ENCODE measurements around the gene CASP3. TPM values are rescaled to one million over a fixed set of nuclear protein-coding genes. Genes with fewer than 3 reads are reported as not detected.

The CASP3 gene
- total RNA-seq, 1 experiment from 2014 or later, result 11.4 TPM

DNA sequence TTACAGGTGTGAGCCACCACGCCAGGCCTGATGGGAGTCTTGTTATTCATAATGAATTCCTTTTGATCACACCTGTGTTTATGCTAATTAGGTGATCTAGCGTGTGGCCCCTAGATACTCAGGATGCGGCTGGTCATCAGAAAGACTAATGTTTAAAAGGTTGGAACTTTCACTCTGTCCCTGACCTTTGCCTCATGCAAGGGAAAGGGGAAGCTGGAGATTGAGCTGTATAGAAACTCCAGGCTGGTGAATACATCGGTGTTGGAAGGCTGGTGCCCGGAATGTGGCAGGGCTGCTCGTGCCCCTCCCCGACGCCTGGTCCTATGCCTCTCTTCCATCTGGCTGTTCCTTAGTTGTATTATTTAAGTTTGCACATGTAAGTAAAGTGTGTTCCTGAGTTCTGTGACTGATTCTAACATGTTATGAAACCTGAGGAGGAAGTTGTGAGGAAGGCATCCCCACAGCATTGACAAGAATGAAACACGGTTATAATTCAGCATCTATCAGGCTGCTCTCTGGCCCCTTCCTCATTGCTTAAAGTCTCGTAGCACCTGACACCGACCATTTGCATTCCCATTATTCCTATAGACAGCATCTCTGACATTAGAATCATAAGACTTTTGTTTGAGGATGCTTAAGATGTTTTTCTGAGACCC lies 28.9 kb downstream of the CASP3 start:
- ChIA-PET RAD21 (ENCODE audit: low non-redundant PET in 1 of 2, low total read pairs in 2 of 2, uncharacterized antibody in 2 of 2, unreplicated experiment in 2 of 2) (no interaction called here), CTCF (no interaction called here), POLR2A (no interaction called here)
- Histone ChIP-seq H2AFZ (ENCODE audit: low read depth, low read length, poor library complexity, severe bottlenecking) (no peak overlapping the region), H3K27ac (ENCODE audit: low read depth, low read length) (no peak overlapping the region), H3K79me2 (ENCODE audit: insufficient read depth, low read length) (no peaks in the 10 kb centered on the region), H3K9me3 (ENCODE audit: control insufficient read depth in 1 of 2, insufficient read depth in 1 of 2, low read depth in 1 of 2, low read length in 2 of 2) (no peaks in the 10 kb centered on the region), H3K4me3 (replicated peaks in 1 of 2; ENCODE audit: low read depth in 1 of 2, low read length in 2 of 2) (no peak overlapping the region), H3K4me1 (ENCODE audit: control insufficient read depth in 1 of 2, insufficient read depth in 2 of 2, low read length in 2 of 2) (no peaks in the 10 kb centered on the region), H3K9ac (ENCODE audit: low read length) (no peak overlapping the region), H3K9me2 (ENCODE audit: insufficient read depth) (no peaks in the 10 kb centered on the region), H3K36me3 (ENCODE audit: control insufficient read depth in 1 of 2, insufficient read depth in 2 of 2, low read length in 2 of 2) (no peaks in the 10 kb centered on the region), H3K27me3 (ENCODE audit: insufficient read depth, low read length) (no peaks in the 10 kb centered on the region), H4K20me1 (ENCODE audit: insufficient read depth) (no peaks in the 10 kb centered on the region), H3K4me2 (ENCODE audit: low read length) (no peak overlapping the region)
- DNase-seq (ENCODE audit: low read depth, low spot score) (no peak), ATAC-seq (no peak)
- BruUV-seq (replicated peaks), result no TSS peak
- intact Hi-C loops (cut with micrococcal nuclease), result no loop called here
- TF ChIP-seq, protein P1, sequence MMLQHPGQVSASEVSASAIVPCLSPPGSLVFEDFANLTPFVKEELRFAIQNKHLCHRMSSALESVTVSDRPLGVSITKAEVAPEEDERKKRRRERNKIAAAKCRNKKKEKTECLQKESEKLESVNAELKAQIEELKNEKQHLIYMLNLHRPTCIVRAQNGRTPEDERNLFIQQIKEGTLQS (IDR thresholded peaks at IDR 0.05), result no peak

DNA sequence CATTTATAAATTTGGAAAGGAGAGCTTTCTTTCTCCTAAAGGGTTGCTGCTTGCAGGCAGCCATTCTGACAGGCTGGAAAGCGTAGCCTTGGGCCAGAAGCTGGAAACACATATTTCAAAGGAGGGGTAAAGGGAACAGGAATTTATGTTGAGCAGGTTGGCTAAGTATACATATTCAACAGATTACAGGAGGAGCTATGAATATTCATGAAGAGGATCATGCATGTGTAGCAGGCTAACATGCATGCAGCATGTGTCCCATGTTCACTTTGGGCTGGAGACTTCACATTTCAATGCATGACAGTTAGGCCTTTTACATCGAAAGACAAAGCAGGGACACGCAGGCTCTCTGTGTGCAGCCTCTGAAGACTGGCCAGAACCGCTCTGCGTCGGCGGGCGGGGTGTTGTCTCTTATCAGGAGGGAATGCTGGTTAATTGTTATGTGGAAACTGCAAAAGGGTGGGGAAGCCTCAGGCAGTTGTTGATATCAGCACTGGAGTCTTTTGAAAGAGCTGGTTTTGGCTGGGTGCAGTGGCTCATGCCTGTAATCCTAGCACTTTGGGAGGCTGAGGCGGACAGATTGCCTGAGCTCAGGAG lies 31.5 kb downstream of the CASP3 start:
- Histone ChIP-seq H3K9me2 (ENCODE audit: insufficient read depth) (no peaks in the 10 kb centered on the region), H3K4me2 (ENCODE audit: low read length) (no peak overlapping the region), H2AFZ (ENCODE audit: low read depth, low read length, poor library complexity, severe bottlenecking) (no peak overlapping the region), H3K4me1 (ENCODE audit: control insufficient read depth in 1 of 2, insufficient read depth in 2 of 2, low read length in 2 of 2) (no peaks in the 10 kb centered on the region), H3K27ac (ENCODE audit: low read depth, low read length) (no peak overlapping the region), H3K9ac (ENCODE audit: low read length) (no peak overlapping the region), H3K9me3 (ENCODE audit: control insufficient read depth in 1 of 2, insufficient read depth in 1 of 2, low read depth in 1 of 2, low read length in 2 of 2) (no peaks in the 10 kb centered on the region), H3K27me3 (ENCODE audit: insufficient read depth, low read length) (no peaks in the 10 kb centered on the region), H3K79me2 (ENCODE audit: insufficient read depth, low read length) (no peaks in the 10 kb centered on the region), H3K4me3 (replicated peaks in 1 of 2; ENCODE audit: low read depth in 1 of 2, low read length in 2 of 2) (no peak overlapping the region), H4K20me1 (ENCODE audit: insufficient read depth) (no peaks in the 10 kb centered on the region), H3K36me3 (ENCODE audit: control insufficient read depth in 1 of 2, insufficient read depth in 2 of 2, low read length in 2 of 2) (no peaks in the 10 kb centered on the region)
- no TSS peak for BruUV-seq (replicated peaks)
- ChIA-PET RAD21 (ENCODE audit: low non-redundant PET in 1 of 2, low total read pairs in 2 of 2, uncharacterized antibody in 2 of 2, unreplicated experiment in 2 of 2) (no interaction called here), CTCF (no interaction called here), POLR2A (no interaction called here)
- ATAC-seq, result no peak
- DNase-seq (ENCODE audit: low read depth, low spot score), result no peak
- intact Hi-C loops (cut with micrococcal nuclease), result no loop called here
- TF ChIP-seq SP1 (IDR thresholded peaks at IDR 0.05; ENCODE audit: low read depth) (no peak), EZH2 (IDR thresholded peaks at IDR 0.05) (no peak), YY1 (IDR thresholded peaks at IDR 0.05; ENCODE audit: extremely low read depth, insufficient replicate concordance, low read depth, low read length) (no peak), RAD21 (IDR thresholded peaks at IDR 0.05; ENCODE audit: low read depth) (no peak), SIN3A (IDR thresholded peaks at IDR 0.05; ENCODE audit: low read depth) (no peak), ZNF274 (IDR thresholded peaks at IDR 0.05; ENCODE audit: low read depth, low read length) (no peak), POLR2A (IDR thresholded peaks at IDR 0.05; ENCODE audit: borderline replicate concordance, extremely low read depth, insufficient read depth, insufficient read length) (no peak), CBX3 (IDR thresholded peaks at IDR 0.05; ENCODE audit: low read depth) (no peak), EGR1 (IDR thresholded peaks at IDR 0.05; ENCODE audit: low read depth) (no peak), FOSL1 (IDR thresholded peaks at IDR 0.05; ENCODE audit: low read depth) (no peak), SRF (IDR thresholded peaks at IDR 0.05; ENCODE audit: low read depth) (no peak), ELF1 (IDR thresholded peaks at IDR 0.05; ENCODE audit: borderline replicate concordance, low read depth) (no peak)
- TF ChIP-seq, protein P1 (IDR thresholded peaks at IDR 0.05), result no peak
- TF ChIP-seq, protein P2, sequence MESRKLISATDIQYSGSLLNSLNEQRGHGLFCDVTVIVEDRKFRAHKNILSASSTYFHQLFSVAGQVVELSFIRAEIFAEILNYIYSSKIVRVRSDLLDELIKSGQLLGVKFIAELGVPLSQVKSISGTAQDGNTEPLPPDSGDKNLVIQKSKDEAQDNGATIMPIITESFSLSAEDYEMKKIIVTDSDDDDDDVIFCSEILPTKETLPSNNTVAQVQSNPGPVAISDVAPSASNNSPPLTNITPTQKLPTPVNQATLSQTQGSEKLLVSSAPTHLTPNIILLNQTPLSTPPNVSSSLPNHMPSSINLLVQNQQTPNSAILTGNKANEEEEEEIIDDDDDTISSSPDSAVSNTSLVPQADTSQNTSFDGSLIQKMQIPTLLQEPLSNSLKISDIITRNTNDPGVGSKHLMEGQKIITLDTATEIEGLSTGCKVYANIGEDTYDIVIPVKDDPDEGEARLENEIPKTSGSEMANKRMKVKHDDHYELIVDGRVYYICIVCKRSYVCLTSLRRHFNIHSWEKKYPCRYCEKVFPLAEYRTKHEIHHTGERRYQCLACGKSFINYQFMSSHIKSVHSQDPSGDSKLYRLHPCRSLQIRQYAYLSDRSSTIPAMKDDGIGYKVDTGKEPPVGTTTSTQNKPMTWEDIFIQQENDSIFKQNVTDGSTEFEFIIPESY (IDR thresholded peaks at IDR 0.05; ENCODE audit: extremely low read depth, insufficient replicate concordance, low read length), result no peak
- TF ChIP-seq, protein P3, sequence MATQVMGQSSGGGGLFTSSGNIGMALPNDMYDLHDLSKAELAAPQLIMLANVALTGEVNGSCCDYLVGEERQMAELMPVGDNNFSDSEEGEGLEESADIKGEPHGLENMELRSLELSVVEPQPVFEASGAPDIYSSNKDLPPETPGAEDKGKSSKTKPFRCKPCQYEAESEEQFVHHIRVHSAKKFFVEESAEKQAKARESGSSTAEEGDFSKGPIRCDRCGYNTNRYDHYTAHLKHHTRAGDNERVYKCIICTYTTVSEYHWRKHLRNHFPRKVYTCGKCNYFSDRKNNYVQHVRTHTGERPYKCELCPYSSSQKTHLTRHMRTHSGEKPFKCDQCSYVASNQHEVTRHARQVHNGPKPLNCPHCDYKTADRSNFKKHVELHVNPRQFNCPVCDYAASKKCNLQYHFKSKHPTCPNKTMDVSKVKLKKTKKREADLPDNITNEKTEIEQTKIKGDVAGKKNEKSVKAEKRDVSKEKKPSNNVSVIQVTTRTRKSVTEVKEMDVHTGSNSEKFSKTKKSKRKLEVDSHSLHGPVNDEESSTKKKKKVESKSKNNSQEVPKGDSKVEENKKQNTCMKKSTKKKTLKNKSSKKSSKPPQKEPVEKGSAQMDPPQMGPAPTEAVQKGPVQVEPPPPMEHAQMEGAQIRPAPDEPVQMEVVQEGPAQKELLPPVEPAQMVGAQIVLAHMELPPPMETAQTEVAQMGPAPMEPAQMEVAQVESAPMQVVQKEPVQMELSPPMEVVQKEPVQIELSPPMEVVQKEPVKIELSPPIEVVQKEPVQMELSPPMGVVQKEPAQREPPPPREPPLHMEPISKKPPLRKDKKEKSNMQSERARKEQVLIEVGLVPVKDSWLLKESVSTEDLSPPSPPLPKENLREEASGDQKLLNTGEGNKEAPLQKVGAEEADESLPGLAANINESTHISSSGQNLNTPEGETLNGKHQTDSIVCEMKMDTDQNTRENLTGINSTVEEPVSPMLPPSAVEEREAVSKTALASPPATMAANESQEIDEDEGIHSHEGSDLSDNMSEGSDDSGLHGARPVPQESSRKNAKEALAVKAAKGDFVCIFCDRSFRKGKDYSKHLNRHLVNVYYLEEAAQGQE (IDR thresholded peaks at IDR 0.05; ENCODE audit: low read depth), result no peak

Data from HCT116 (cell line).